Astrocyte (in vitro differentiated cells and primary cell): ENCODE results near the gene PKD2. TPM values are rescaled to one million over a fixed set of nuclear protein-coding genes. Genes with fewer than 3 reads are reported as not detected.

Experiments used
- DNase-seq: peaks from one replicate; pipeline ENCODE4 v3.0.0-alpha.2; 2010; ENCODE audit warnings: low read depth
- FAIRE-seq: peaks from 2 replicates; lab custom pipeline; 2011; peaks lifted over from hg19 to GRCh38; lab: Jason Lieb, UNC
- H2AFZ ChIP-seq: 2 replicates; pipeline ENCODE4 v1.6.0; 2012; ENCODE audit warnings: low read depth, low read length, inconsistent platforms
- H3K27ac ChIP-seq: 2 replicates; pipeline ENCODE4 v1.5.1; 2011; ENCODE audit warnings: low read depth, low read length, inconsistent platforms
- H3K27me3 ChIP-seq: 2 replicates; pipeline ENCODE4 v1.6.0; 2011; ENCODE audit warnings: low read length, inconsistent platforms; ENCODE audit not compliant: insufficient read depth
- H3K36me3 ChIP-seq: 2 replicates; pipeline ENCODE4 v1.5.1; 2011; ENCODE audit warnings: low read length, inconsistent platforms; ENCODE audit not compliant: insufficient read depth
- H3K4me1 ChIP-seq: 2 replicates; pipeline ENCODE4 v1.5.1; 2011; ENCODE audit warnings: low read length, inconsistent platforms; ENCODE audit not compliant: insufficient read depth
- H3K4me2 ChIP-seq: 2 replicates; pipeline ENCODE4 v1.6.0; 2012; ENCODE audit warnings: low read length, inconsistent platforms
- H3K4me3 ChIP-seq: 2 replicates; pipeline ENCODE4 v1.5.1; 2011; ENCODE audit warnings: low read depth, mild to moderate bottlenecking, low read length, inconsistent platforms; ENCODE audit not compliant: insufficient read depth
- H3K79me2 ChIP-seq: 2 replicates; pipeline ENCODE4 v1.6.0; 2012; ENCODE audit warnings: mild to moderate bottlenecking, low read length, inconsistent platforms; ENCODE audit not compliant: insufficient read depth
- H3K9ac ChIP-seq: 2 replicates; pipeline ENCODE4 v1.6.0; 2012; ENCODE audit warnings: mild to moderate bottlenecking, low read length, inconsistent platforms
- H3K9me3 ChIP-seq: 2 replicates; pipeline ENCODE4 v1.5.1; 2012; ENCODE audit warnings: low read depth, mild to moderate bottlenecking, low read length, inconsistent platforms; ENCODE audit not compliant: insufficient read depth
- H4K20me1 ChIP-seq: 2 replicates; pipeline ENCODE4 v1.6.0; 2012; ENCODE audit warnings: low read length, inconsistent platforms; ENCODE audit not compliant: insufficient read depth
- H3K27ac Mint-ChIP-seq: one replicate; pipeline ENCODE4 v1.8.0; 2021; ENCODE audit warnings: mild to moderate bottlenecking, mixed read lengths; ENCODE audit not compliant: unreplicated experiment
- H3K27me3 Mint-ChIP-seq: one replicate; pipeline ENCODE4 v1.8.0; 2021; ENCODE audit warnings: low read depth, mixed read lengths; ENCODE audit not compliant: unreplicated experiment
- H3K36me3 Mint-ChIP-seq: one replicate; pipeline ENCODE4 v1.8.0; 2021; ENCODE audit warnings: low read depth, mixed read lengths; ENCODE audit not compliant: unreplicated experiment
- H3K4me1 Mint-ChIP-seq: one replicate; pipeline ENCODE4 v1.8.0; 2021; ENCODE audit warnings: low read depth, mixed read lengths; ENCODE audit not compliant: unreplicated experiment
- H3K4me3 Mint-ChIP-seq: one replicate; pipeline ENCODE4 v1.8.0; 2021; ENCODE audit warnings: mild to moderate bottlenecking, moderate library complexity, mixed read lengths; ENCODE audit not compliant: unreplicated experiment
- H3K9me3 Mint-ChIP-seq: one replicate; pipeline ENCODE4 v1.8.0; 2021; ENCODE audit warnings: mild to moderate bottlenecking, mixed read lengths; ENCODE audit not compliant: unreplicated experiment
- CTCF ChIP-seq: IDR thresholded peaks from 2 replicates; pipeline ENCODE4 v1.5.1; 2011; ENCODE audit warnings: low read depth, mild to moderate bottlenecking, inconsistent platforms, low read length, moderate library complexity; ENCODE audit not compliant: insufficient read depth
- EZH2 ChIP-seq: IDR thresholded peaks from 2 replicates; pipeline ENCODE4 v1.6.1; 2012; ENCODE audit warnings: mild to moderate bottlenecking, low read length, inconsistent platforms; ENCODE audit not compliant: insufficient read depth
- total RNA-seq: library from RNA; stranded (reverse); gene quantifications from 2 replicates; pipeline ENCODE4 v1.2.1, GENCODE V29; 2021

Gene PKD2
- total RNA-seq, 1 donor from 2014 or later = 19.7 TPM

GRCh38 chr4:88040707-88041106 is 33.3 kb downstream of the PKD2 start:
- Histone ChIP-seq H3K4me3 (no peak overlapping the region), H3K9ac (no peak overlapping the region), H3K4me2 (no peak overlapping the region), H3K27ac (no peak overlapping the region), H2AFZ (no peak overlapping the region), H3K4me1 (no peaks in the 10 kb centered on the region), H3K36me3 (peaks cover 71% of the 10 kb centered on the region), H3K9me3 (no peaks in the 10 kb centered on the region), H3K79me2 (no peaks in the 10 kb centered on the region), H4K20me1 (peaks cover 25% of the 10 kb centered on the region), H3K27me3 (no peaks in the 10 kb centered on the region)
- no peak for DNase-seq
- no peak overlapping the region for H3K4me3 Mint-ChIP-seq
- H3K27me3 Mint-ChIP-seq = no peaks in the 10 kb centered on the region
- no peak for FAIRE-seq
- no peaks in the 10 kb centered on the region for H3K4me1 Mint-ChIP-seq
- peaks cover 3% of the 10 kb centered on the region for H3K36me3 Mint-ChIP-seq
- no peak overlapping the region for H3K27ac Mint-ChIP-seq
- TF ChIP-seq EZH2 (no peak), CTCF (no peak)
- no peaks in the 10 kb centered on the region for H3K9me3 Mint-ChIP-seq

GRCh38 chr4:88041626-88042025 is 34.2 kb downstream of the PKD2 start:
- no peak for DNase-seq
- peaks cover 71% of the 10 kb centered on the region for H3K36me3 ChIP-seq
- no peak overlapping the region for H2AFZ ChIP-seq
- no peak overlapping the region for H3K4me3 ChIP-seq
- TF ChIP-seq CTCF (no peak), EZH2 (no peak)
- no peak overlapping the region for H3K27ac ChIP-seq
- H3K27ac Mint-ChIP-seq = no peak overlapping the region
- H3K4me1 ChIP-seq = no peaks in the 10 kb centered on the region
- H3K36me3 Mint-ChIP-seq = peaks cover 3% of the 10 kb centered on the region
- FAIRE-seq = no peak
- no peaks in the 10 kb centered on the region for H3K9me3 Mint-ChIP-seq
- no peaks in the 10 kb centered on the region for H3K27me3 Mint-ChIP-seq
- H3K4me1 Mint-ChIP-seq = no peaks in the 10 kb centered on the region
- H4K20me1 ChIP-seq = peaks cover 24% of the 10 kb centered on the region
- no peaks in the 10 kb centered on the region for H3K79me2 ChIP-seq
- no peaks in the 10 kb centered on the region for H3K27me3 ChIP-seq
- no peaks in the 10 kb centered on the region for H3K9me3 ChIP-seq
- H3K4me3 Mint-ChIP-seq = no peak overlapping the region
- H3K4me2 ChIP-seq = no peak overlapping the region
- no peak overlapping the region for H3K9ac ChIP-seq

- peaks cover 76% of the 10 kb centered on the region for H3K36me3 ChIP-seq
- peaks cover 4% of the 10 kb centered on the region for H3K36me3 Mint-ChIP-seq
- TF ChIP-seq EZH2 = no peak
- no peak for TF ChIP-seq CTCF
These were observed 35.6 kb downstream of the PKD2 start for GRCh38 chr4:88043001-88043400.

More at GRCh38 chr4:88043001-88043400, 35.6 kb downstream of the PKD2 start:
- Histone ChIP-seq H3K9ac (no peak overlapping the region), H3K79me2 (no peaks in the 10 kb centered on the region), H3K27me3 (no peaks in the 10 kb centered on the region), H3K4me1 (no peaks in the 10 kb centered on the region), H3K9me3 (no peaks in the 10 kb centered on the region), H4K20me1 (peaks cover 14% of the 10 kb centered on the region), H3K4me2 (no peak overlapping the region), H2AFZ (no peak overlapping the region), H3K4me3 (no peak overlapping the region), H3K27ac (no peak overlapping the region)
- Mint-ChIP-seq H3K4me1 (no peaks in the 10 kb centered on the region), H3K4me3 (no peak overlapping the region), H3K9me3 (no peaks in the 10 kb centered on the region), H3K27me3 (no peaks in the 10 kb centered on the region), H3K27ac (no peak overlapping the region)
- no peak for DNase-seq
- FAIRE-seq = no peak
